GM21737 (cell line): ENCODE data around the gene CEBPZOS.
A peak's percentile ranks its signal among the peaks of the same experiment; 100 is the strongest.

Source experiments
- ATAC-seq: cut with Tn5 transposase; IDR thresholded peaks from one replicate; pipeline ENCODE4 v1.9.1; 2021; ENCODE audit warnings: mild to moderate bottlenecking, moderate library complexity; ENCODE audit not compliant: unreplicated experiment

CEBPZOS gene

DNA sequence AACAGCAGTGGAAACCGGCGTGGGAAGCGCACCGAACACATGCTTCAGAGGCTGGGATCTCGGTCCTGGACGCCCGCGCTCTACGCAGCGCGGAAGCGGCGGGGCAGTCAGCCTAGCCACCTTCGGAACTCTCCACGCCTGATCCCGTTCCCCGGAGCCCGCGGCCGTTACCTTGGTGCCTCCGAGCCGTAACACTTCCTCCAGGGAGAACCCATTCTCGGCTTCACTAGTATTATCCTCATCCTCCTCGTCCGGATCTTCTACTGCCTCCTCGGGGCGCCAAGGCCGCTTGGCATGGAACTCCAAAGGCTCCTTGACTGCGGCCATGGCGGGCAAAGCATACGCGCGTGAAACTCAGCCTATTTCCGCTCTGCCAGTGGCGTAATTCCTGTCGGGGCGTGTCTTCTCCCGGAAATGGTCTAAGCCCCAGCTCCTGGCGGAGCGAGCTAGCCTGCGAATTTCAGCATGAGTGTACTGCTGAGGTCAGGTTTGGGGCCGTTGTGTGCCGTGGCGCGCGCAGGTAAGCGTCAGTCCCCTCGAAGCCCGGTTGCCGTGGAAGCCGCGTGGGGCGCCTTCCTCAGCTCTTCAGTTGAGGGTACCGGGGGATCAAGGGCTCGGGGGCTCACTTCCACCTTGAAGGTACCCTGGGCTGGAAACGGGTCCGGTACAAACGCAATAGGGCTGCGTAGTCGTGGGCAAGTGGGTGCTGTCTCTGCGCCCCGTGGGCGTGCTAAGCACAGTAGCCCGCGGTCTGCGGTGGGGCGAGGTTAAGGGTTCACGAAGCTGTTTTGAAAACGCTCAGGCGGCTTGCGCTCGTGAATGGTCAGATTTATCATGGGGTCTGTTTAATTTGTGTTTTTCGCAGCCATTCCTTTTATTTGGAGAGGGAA, 35.2 kb downstream of the CEBPZOS start, which contains the start of the genes CEBPZ and NDUFAF7:
Gene CEBPZ (minus strand): TSS at position 356 of the 890 bp plus-strand sequence. CDS start 29 bp downstream, at position 327.
Gene NDUFAF7 (plus strand): TSS at position 418 of the 890 bp plus-strand sequence. CDS start 48 bp downstream, at position 466.
- ATAC-seq: peak; percentile 96

DNA sequence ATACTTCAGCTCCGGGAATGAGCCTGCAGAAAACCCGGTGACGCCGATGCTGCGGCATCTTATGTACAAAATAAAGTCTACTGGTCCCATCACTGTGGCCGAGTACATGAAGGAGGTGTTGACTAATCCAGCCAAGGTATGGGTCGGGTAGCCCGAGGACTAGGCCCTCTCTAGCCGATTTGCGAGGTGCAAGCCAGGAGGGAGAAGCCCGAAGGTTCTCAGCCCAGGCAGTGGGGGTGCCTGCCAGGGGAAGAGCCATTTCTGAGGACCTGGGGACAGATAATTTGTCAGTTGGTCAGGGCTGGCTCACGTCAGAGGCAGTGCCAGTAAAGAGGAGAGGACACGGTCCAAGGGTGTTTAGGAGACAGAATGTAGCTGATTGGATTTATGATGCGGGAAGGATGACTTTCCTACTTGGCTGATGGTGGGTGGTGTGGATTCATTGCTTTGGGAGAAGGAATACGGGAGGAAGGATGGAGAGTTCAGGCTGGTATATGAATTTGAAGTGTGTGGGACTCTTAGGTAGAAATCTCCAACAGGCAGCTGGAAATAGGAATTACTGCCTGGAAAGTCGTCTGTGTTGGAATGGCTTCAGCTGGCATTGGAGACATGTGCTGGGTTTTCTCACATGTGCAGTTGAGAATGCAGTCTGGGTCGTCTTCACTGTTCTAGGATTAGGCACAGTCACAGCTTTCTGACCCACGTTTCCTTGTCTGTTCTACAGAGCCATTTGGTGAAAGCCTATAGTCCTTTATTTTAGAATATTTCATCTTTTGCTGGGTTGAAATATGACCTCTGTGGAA, 36.0 kb downstream of the CEBPZOS start:
- ATAC-seq: peak; percentile 16

DNA sequence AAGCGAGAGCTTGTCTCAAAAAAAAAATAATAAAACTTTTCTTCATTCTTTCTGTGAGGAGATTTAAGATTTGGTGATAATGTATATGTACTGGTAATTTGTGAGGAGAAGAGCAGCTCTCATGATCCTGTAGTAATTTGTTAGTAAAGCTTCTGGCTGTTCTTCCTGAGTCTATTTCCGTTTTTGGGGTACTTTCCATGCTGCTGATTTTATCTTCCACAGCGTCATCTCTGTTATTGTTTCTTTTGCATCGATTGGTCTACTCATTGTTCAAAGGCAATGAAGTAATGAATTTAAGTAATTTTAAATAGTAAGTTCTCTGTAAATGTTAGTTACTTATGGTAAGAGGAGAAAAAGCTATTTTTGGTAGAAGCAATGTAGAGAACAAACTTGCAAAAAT, 47.1 kb downstream of the CEBPZOS start:
- no peak for ATAC-seq

DNA sequence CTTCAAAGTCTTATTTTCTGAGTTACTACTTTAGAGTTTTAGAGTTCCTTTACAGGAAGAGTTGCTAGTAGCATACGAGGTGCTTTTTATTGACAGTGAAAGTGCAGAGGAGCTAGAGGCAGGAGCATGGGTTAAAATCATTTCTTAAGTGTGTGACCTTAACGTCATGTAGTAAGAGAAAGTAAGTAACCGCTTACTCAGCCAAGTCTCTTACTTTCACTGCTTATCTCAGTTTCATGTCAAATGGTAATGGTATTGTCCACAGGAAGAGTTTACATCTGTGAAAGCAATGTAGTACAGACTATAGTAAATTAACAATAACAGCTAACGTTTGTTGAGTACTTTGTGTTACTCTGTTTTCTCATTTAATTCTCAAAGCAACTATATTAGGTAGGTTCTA, 47.7 kb downstream of the CEBPZOS start:
- peak; percentile 84 for ATAC-seq

DNA sequence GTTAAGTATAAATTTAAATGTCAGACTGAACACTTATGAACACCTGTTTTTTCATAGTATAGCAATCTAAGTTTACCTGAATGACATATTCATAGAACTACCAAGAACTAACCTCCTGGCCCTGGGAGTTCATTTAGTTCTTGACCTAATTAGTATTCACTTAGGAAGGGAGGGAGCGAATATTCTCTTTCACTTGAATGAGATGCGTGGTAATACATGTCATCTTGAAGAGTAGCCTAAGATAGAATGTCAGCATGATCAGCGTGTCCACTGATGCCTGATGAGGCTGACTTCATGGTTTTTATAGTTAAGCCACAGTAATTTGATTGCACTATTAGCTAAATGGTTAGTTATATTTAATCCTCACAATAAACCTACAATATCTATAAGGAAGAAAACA, 48.5 kb downstream of the CEBPZOS start:
- ATAC-seq: no peak

DNA sequence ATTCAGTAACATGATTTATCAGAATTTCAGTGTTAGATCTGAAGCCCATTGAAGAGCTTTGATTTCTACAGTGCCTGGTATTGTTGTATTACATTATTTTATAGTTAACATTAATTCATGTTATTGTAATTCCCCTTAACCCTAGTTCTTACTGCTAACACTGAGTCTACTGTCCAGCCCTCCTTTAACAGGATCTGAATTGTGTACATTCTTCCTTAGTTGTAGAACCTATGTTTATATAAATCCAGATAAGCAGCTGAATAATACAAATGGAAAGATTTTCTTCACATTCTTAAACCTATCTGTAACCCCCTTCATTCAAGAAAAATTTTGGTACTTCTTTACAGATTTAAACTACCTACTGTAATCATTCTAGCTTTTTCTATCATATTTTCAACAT, 49.9 kb downstream of the CEBPZOS start:
- no peak for ATAC-seq

DNA sequence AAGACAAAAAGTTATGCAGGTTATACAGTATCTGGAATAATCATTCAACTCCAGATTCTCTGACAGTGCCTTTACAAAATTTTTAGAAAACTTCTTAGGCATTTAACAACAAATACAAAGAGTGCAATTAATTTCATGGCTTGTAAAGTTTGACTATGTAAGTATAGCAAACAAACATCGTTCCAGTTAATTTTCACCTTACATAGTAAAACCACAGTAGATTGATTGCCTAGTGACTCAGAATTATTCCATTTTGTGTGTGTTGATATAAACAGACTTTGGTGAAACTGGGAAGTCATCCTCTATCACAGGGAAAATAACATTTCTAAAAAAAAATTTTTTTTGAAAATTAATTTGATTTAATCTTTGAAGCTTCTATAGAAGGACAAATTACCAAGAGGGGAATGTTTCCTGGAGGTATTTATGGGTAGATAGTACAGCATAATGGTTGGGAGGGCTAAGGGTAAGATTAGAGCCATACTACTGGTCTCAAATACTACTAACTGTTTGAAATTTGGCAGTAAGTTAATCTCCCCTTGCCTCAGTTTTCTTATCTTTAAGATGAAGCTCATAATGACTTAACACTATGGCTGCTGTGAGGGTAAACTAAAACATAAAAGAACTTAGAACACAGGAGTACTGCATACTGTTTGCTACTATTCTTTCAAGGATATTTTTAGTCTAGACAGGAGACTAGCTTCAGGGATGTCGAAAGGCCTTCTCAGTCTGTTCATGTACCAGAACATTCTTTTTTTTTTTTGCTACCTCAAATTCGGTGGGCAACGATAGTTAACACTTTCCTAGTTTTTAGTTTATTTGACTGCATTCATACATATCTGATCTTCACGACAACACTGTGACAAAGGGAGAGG, 54.8 kb downstream of the CEBPZOS start:
- ATAC-seq: no peak
